ENCODE data around the gene KRTAP1-3.

Gene KRTAP1-3

GRCh38 chr17:41037853-41038350 lies 3.2 kb upstream of the KRTAP1-3 start:
- no peak for TF ChIP-seq MYC (IDR thresholded peaks at IDR 0.05; ENCODE audit: low read depth, low read length)
- TF ChIP-seq POLR2A (IDR thresholded peaks at IDR 0.05; ENCODE audit: extremely low read depth, insufficient read length), result no peak
- TF ChIP-seq MAX (IDR thresholded peaks at IDR 0.05; ENCODE audit: low read depth, low read length), result no peak
- TF ChIP-seq, protein P1, sequence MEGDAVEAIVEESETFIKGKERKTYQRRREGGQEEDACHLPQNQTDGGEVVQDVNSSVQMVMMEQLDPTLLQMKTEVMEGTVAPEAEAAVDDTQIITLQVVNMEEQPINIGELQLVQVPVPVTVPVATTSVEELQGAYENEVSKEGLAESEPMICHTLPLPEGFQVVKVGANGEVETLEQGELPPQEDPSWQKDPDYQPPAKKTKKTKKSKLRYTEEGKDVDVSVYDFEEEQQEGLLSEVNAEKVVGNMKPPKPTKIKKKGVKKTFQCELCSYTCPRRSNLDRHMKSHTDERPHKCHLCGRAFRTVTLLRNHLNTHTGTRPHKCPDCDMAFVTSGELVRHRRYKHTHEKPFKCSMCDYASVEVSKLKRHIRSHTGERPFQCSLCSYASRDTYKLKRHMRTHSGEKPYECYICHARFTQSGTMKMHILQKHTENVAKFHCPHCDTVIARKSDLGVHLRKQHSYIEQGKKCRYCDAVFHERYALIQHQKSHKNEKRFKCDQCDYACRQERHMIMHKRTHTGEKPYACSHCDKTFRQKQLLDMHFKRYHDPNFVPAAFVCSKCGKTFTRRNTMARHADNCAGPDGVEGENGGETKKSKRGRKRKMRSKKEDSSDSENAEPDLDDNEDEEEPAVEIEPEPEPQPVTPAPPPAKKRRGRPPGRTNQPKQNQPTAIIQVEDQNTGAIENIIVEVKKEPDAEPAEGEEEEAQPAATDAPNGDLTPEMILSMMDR (IDR thresholded peaks at IDR 0.05; ENCODE audit: low read depth, low read length), result no peak
- no peak for DNase-seq (ENCODE audit: low read depth)
- no peak overlapping the region for H3K4me3 ChIP-seq (ENCODE audit: low read depth, low read length)

DNA sequence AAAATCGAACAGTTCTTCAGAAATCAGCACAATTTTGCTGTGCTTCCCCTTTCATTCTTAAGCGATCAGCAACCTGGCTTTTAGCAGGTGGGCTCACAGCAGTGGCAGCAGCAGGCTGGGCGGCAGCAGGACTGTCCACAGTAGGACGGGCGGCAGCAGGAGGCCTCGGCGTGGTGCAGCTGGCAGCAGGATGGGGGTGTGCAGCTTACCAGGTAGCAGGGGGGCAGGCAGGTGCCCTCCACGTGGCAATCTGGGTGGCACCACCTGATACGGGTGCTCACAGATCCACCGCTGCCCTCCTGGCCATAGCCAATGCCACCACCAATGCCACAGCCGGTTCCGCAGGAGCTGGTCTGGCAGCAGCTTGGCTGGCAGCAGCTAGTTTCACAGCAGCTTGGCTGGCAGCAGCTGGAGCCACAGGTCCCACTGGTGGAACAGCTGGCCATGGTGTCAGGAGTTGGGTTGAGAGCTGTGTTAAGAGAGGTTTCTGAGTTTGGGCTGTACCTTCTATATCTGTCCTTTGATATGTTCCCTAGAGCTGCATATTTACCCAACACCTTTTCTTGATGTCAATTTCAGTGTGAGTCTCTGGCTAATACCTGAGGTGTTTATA lies 4.9 kb downstream of the KRTAP1-3 start, which contains the start of gene KRTAP1-4:
Gene KRTAP1-4, minus strand, starts transcription at position 563 of the 613 bp plus-strand sequence. Its CDS starts 117 bp downstream, at position 446.
- no peak for DNase-seq (ENCODE audit: low read depth)
- no peak within 1 kb of the TSS for H3K4me3 ChIP-seq (ENCODE audit: low read depth, low read length)
- TF ChIP-seq, protein P1 (IDR thresholded peaks at IDR 0.05; ENCODE audit: low read depth, low read length), result no peak
- TF ChIP-seq MYC (IDR thresholded peaks at IDR 0.05; ENCODE audit: low read depth, low read length), result no peak
- TF ChIP-seq POLR2A (IDR thresholded peaks at IDR 0.05; ENCODE audit: extremely low read depth, insufficient read length), result no peak
- no peak for TF ChIP-seq MAX (IDR thresholded peaks at IDR 0.05; ENCODE audit: low read depth, low read length)

GRCh38 chr17:41026715-41027471 lies 7.8 kb downstream of the KRTAP1-3 start, which contains the start of gene KRTAP1-5:
TSS of gene KRTAP1-5 (minus strand) at chr17:41027208. CDS start at chr17:41027155, 53 bp downstream.
- no peak within 1 kb of the TSS for H3K4me3 ChIP-seq (ENCODE audit: low read depth, low read length)
- no peak for DNase-seq (ENCODE audit: low read depth)
- no peak for TF ChIP-seq POLR2A (IDR thresholded peaks at IDR 0.05; ENCODE audit: extremely low read depth, insufficient read length)
- TF ChIP-seq, protein P1 (IDR thresholded peaks at IDR 0.05; ENCODE audit: low read depth, low read length), result no peak
- no peak for TF ChIP-seq MAX (IDR thresholded peaks at IDR 0.05; ENCODE audit: low read depth, low read length)
- TF ChIP-seq MYC (IDR thresholded peaks at IDR 0.05; ENCODE audit: low read depth, low read length), result no peak

- DNase-seq (ENCODE audit: low read depth), result peak; percentile 1
- TF ChIP-seq POLR2A (IDR thresholded peaks at IDR 0.05; ENCODE audit: extremely low read depth, insufficient read length) (no peak), MYC (IDR thresholded peaks at IDR 0.05; ENCODE audit: low read depth, low read length) (no peak), MAX (IDR thresholded peaks at IDR 0.05; ENCODE audit: low read depth, low read length) (no peak)
- TF ChIP-seq, protein P1 (IDR thresholded peaks at IDR 0.05; ENCODE audit: low read depth, low read length), result no peak
Measured at GRCh38 chr17:41024697-41025096, 10.0 kb downstream of the KRTAP1-3 start.

GRCh38 chr17:41020336-41020735 lies 14.3 kb downstream of the KRTAP1-3 start:
- no peak for DNase-seq (ENCODE audit: low read depth)
- H3K4me3 ChIP-seq (ENCODE audit: low read depth, low read length), result no peak overlapping the region
- TF ChIP-seq MYC (IDR thresholded peaks at IDR 0.05; ENCODE audit: low read depth, low read length) (no peak), MAX (IDR thresholded peaks at IDR 0.05; ENCODE audit: low read depth, low read length) (no peak), POLR2A (IDR thresholded peaks at IDR 0.05; ENCODE audit: extremely low read depth, insufficient read length) (no peak)
- TF ChIP-seq, protein P1 (IDR thresholded peaks at IDR 0.05; ENCODE audit: low read depth, low read length), result no peak

More at GRCh38 chr17:41024697-41025096, 10.0 kb downstream of the KRTAP1-3 start:
- H3K4me3 ChIP-seq (ENCODE audit: low read depth, low read length), result no peak overlapping the region
